ENCODE data around the gene WDR91. TPM values are rescaled to one million over a fixed set of nuclear protein-coding genes. Genes with fewer than 3 reads are reported as not detected.

WDR91 gene
- total RNA-seq, 1 experiment from 2014 or later = 8.8 TPM

DNA sequence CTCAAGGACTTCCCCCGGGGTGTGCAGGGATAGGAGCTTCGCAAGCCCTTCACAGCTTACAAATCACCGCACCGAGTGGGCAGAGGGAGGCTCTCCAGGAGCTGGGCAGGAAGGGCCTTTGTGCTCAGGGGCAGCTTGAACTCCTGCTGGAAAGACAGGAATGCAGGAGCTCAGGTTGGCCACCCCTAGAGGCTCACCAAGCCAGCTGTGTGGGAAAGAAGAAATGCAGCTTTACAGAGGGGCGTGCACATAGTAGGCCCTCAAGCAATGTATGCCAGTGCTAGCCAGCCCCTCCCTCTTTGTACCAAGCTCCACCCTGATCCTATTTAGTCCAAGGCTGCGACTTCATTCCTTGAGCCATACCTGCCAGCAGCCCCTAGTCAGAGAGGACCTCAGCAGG is 48.4 kb upstream of the WDR91 start:
- no TSS peak for BruUV-seq (replicated peaks)
- no peaks in the 10 kb centered on the region for H3K36me3 ChIP-seq (ENCODE audit: control insufficient read depth, insufficient read depth, low read length)
- no peak overlapping the region for H3K4me3 ChIP-seq (ENCODE audit: low read depth in 2 of 2, low read length in 2 of 2)
- no peaks in the 10 kb centered on the region for H3K9me3 ChIP-seq (ENCODE audit: control insufficient read depth, insufficient read depth, low read depth, low read length)
- H3K27ac ChIP-seq (ENCODE audit: low read length) = no peak overlapping the region
- H3K27me3 ChIP-seq (ENCODE audit: control insufficient read depth, insufficient read depth, low read length) = no peaks in the 10 kb centered on the region
- ChIA-PET CTCF (interaction anchor here (0.6 to 1.6 kb wide), 2 partner anchors 15 to 1610 kb away, joined by 5 to 11 read pairs; no protein-coding TSS in a partner anchor), POLR2A (no interaction called here)
- in situ Hi-C loops (cut with HindIII; ENCODE audit: low pct_unique_long_range_greater_than_20kb, low sequenced_read_pairs) = no loop called here
- TF ChIP-seq SIN3A (IDR thresholded peaks at IDR 0.05; ENCODE audit: borderline replicate concordance, insufficient read depth, low read depth, low read length) = no peak
- DNase-seq (ENCODE audit: low read depth, low spot score) (no peak), ATAC-seq (no peak)
- H3K4me1 ChIP-seq (ENCODE audit: control insufficient read depth, insufficient read depth, low read length) = no peaks in the 10 kb centered on the region
- intact Hi-C loops (cut with micrococcal nuclease; ENCODE audit: unreplicated experiment) = no loop called here

DNA sequence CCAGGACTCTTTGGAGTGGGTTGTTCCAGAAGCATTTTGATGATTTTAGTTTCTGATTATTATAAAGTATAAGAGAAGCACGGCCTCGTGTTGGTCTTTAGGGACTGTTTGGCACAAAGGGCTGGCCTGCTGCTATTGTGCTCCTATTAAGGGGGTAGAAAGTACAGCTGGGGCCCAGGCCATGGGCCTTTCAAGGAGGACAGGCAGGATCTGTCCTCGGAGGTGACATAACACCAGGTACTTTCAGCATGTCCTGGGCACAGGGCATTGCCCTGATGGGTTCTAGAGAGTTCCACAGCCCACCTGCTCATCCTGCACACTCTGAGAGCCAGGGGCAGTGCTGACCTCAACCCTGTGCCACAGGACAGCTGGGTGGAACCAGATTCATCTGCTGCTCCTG is 47.3 kb upstream of the WDR91 start:
- intact Hi-C loops (cut with micrococcal nuclease; ENCODE audit: unreplicated experiment) (no loop called here), in situ Hi-C loops (cut with HindIII; ENCODE audit: low pct_unique_long_range_greater_than_20kb, low sequenced_read_pairs) (no loop called here)
- BruUV-seq (replicated peaks) = no TSS peak
- Histone ChIP-seq H3K9me3 (ENCODE audit: control insufficient read depth, insufficient read depth, low read depth, low read length) (no peaks in the 10 kb centered on the region), H3K36me3 (ENCODE audit: control insufficient read depth, insufficient read depth, low read length) (no peaks in the 10 kb centered on the region), H3K27ac (ENCODE audit: low read length) (no peak overlapping the region), H3K4me3 (ENCODE audit: low read depth in 2 of 2, low read length in 2 of 2) (no peak overlapping the region), H3K4me1 (ENCODE audit: control insufficient read depth, insufficient read depth, low read length) (peaks cover 3% of the 10 kb centered on the region; the same call in 1 of the 2 replicates), H3K27me3 (ENCODE audit: control insufficient read depth, insufficient read depth, low read length) (no peaks in the 10 kb centered on the region)
- DNase-seq (ENCODE audit: low read depth, low spot score) (no peak), ATAC-seq (no peak)
- TF ChIP-seq SIN3A (IDR thresholded peaks at IDR 0.05; ENCODE audit: borderline replicate concordance, insufficient read depth, low read depth, low read length) (no peak), POLR2AphosphoS5 (IDR thresholded peaks at IDR 0.05; ENCODE audit: low read depth, low read length) (no peak), TCF7L2 (IDR thresholded peaks at IDR 0.05; ENCODE audit: low read depth, low read length) (no peak)
- TF ChIP-seq, protein P1, sequence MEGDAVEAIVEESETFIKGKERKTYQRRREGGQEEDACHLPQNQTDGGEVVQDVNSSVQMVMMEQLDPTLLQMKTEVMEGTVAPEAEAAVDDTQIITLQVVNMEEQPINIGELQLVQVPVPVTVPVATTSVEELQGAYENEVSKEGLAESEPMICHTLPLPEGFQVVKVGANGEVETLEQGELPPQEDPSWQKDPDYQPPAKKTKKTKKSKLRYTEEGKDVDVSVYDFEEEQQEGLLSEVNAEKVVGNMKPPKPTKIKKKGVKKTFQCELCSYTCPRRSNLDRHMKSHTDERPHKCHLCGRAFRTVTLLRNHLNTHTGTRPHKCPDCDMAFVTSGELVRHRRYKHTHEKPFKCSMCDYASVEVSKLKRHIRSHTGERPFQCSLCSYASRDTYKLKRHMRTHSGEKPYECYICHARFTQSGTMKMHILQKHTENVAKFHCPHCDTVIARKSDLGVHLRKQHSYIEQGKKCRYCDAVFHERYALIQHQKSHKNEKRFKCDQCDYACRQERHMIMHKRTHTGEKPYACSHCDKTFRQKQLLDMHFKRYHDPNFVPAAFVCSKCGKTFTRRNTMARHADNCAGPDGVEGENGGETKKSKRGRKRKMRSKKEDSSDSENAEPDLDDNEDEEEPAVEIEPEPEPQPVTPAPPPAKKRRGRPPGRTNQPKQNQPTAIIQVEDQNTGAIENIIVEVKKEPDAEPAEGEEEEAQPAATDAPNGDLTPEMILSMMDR (IDR thresholded peaks at IDR 0.05) = no peak
- TF ChIP-seq, protein P2, sequence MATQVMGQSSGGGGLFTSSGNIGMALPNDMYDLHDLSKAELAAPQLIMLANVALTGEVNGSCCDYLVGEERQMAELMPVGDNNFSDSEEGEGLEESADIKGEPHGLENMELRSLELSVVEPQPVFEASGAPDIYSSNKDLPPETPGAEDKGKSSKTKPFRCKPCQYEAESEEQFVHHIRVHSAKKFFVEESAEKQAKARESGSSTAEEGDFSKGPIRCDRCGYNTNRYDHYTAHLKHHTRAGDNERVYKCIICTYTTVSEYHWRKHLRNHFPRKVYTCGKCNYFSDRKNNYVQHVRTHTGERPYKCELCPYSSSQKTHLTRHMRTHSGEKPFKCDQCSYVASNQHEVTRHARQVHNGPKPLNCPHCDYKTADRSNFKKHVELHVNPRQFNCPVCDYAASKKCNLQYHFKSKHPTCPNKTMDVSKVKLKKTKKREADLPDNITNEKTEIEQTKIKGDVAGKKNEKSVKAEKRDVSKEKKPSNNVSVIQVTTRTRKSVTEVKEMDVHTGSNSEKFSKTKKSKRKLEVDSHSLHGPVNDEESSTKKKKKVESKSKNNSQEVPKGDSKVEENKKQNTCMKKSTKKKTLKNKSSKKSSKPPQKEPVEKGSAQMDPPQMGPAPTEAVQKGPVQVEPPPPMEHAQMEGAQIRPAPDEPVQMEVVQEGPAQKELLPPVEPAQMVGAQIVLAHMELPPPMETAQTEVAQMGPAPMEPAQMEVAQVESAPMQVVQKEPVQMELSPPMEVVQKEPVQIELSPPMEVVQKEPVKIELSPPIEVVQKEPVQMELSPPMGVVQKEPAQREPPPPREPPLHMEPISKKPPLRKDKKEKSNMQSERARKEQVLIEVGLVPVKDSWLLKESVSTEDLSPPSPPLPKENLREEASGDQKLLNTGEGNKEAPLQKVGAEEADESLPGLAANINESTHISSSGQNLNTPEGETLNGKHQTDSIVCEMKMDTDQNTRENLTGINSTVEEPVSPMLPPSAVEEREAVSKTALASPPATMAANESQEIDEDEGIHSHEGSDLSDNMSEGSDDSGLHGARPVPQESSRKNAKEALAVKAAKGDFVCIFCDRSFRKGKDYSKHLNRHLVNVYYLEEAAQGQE (IDR thresholded peaks at IDR 0.05; ENCODE audit: insufficient read depth in 1 of 2, low read depth in 2 of 2, low read length in 1 of 2) = no peak
- ChIA-PET CTCF (no interaction called here), POLR2A (no interaction called here)

DNA sequence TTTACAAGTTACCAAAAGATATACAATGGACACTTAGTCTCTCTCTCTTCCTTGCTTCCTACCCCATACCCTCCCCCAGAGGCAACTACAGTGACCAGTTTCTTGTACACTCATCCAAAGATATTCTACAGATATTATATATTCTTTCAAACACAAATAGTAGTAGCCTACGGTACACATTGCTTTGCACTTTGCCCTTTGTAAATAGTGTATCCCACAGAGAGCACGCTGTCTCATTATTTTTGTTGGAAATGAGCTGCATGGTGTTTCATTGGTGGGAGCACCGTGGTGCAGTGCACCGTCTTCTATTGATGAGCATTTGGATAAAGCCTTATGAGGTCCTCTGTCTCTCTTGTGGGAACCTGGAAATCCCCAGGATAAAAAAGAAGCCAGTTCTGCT is 46.5 kb upstream of the WDR91 start:
- ATAC-seq (no peak), DNase-seq (ENCODE audit: low read depth, low spot score) (no peak)
- TF ChIP-seq, protein P2 (IDR thresholded peaks at IDR 0.05; ENCODE audit: insufficient read depth in 1 of 2, low read depth in 2 of 2, low read length in 1 of 2) = no peak
- TF ChIP-seq, protein P1 (IDR thresholded peaks at IDR 0.05) = no peak
- TF ChIP-seq POLR2AphosphoS5 (IDR thresholded peaks at IDR 0.05; ENCODE audit: low read depth, low read length) (no peak), TCF7L2 (IDR thresholded peaks at IDR 0.05; ENCODE audit: low read depth, low read length) (no peak), SIN3A (IDR thresholded peaks at IDR 0.05; ENCODE audit: borderline replicate concordance, insufficient read depth, low read depth, low read length) (no peak)
- H3K4me3 ChIP-seq (ENCODE audit: low read depth in 2 of 2, low read length in 2 of 2) = no peak overlapping the region
- no peaks in the 10 kb centered on the region for H3K36me3 ChIP-seq (ENCODE audit: control insufficient read depth, insufficient read depth, low read length)
- no peak overlapping the region for H3K27ac ChIP-seq (ENCODE audit: low read length)
- H3K27me3 ChIP-seq (ENCODE audit: control insufficient read depth, insufficient read depth, low read length) = no peaks in the 10 kb centered on the region
- POLR2A ChIA-PET = no interaction called here
- no peaks in the 10 kb centered on the region for H3K9me3 ChIP-seq (ENCODE audit: control insufficient read depth, insufficient read depth, low read depth, low read length)
- in situ Hi-C loops (cut with HindIII; ENCODE audit: low pct_unique_long_range_greater_than_20kb, low sequenced_read_pairs) = no loop called here
- H3K4me1 ChIP-seq (ENCODE audit: control insufficient read depth, insufficient read depth, low read length) = peaks cover 3% of the 10 kb centered on the region; the same call in 1 of the 2 replicates
- CTCF ChIA-PET = no interaction called here
- no TSS peak for BruUV-seq (replicated peaks)
- intact Hi-C loops (cut with micrococcal nuclease; ENCODE audit: unreplicated experiment) = no loop called here
